Activated CD4-positive, alpha-beta memory T cell treated with anti-CD3 and anti-CD28 coated beads for 36 hours (primary cell): Measurements from ENCODE around the gene PRR29. TPM values are rescaled to one million over a fixed set of nuclear protein-coding genes. Genes with fewer than 3 reads are reported as not detected.

Experiments
- CTCF ChIA-PET: fragments of 350-600 bp; sonication (Branson Sonifier 250); formaldehyde crosslinking; loops from one replicate; lab custom pipeline; 2021; ENCODE audit warnings: antibody characterized with exemption, inconsistent platforms; lab: Charles Lee
- POLR2A ChIA-PET: fragments of 350-600 bp; sonication (Branson Sonifier 250); formaldehyde crosslinking; loops from one replicate; lab custom pipeline; 2021; ENCODE audit warnings: antibody characterized with exemption; lab: Charles Lee
- DNase-seq: peaks from one replicate; pipeline ENCODE4 v3.0.0-alpha.2; 2020
- H3K27ac Mint-ChIP-seq: one replicate; pipeline ENCODE4 v1.8.0; 2021; ENCODE audit warnings: mixed read lengths
- H3K27me3 Mint-ChIP-seq: one replicate; pipeline ENCODE4 v1.8.0; 2021; ENCODE audit warnings: mixed read lengths
- H3K36me3 Mint-ChIP-seq: one replicate; pipeline ENCODE4 v1.8.0; 2021; ENCODE audit warnings: mixed read lengths
- H3K4me1 Mint-ChIP-seq: one replicate; pipeline ENCODE4 v1.8.0; 2021; ENCODE audit warnings: low read depth, mixed read lengths
- H3K4me3 Mint-ChIP-seq: one replicate; pipeline ENCODE4 v1.8.0; 2021; ENCODE audit warnings: mild to moderate bottlenecking, mixed read lengths
- H3K9me3 Mint-ChIP-seq: one replicate; pipeline ENCODE4 v1.8.0; 2021; ENCODE audit warnings: mixed read lengths
- intact Hi-C: fragments of 100-400 bp; cut with micrococcal nuclease; formaldehyde crosslinking; loops from one replicate; pipeline ENCODE4 v1.15.1; 2023
- total RNA-seq, 2 experiments: library from RNA; stranded (reverse); gene quantifications; one replicate each; pipeline ENCODE4 v1.2.3, GENCODE V29; 2021

The PRR29 gene
- total RNA-seq, 2 experiments from 2014 or later, result 2.0 to 3.4 TPM

- Mint-ChIP-seq H3K36me3 (peaks cover 2% of the 10 kb centered on the region), H3K9me3 (no peaks in the 10 kb centered on the region), H3K27ac (peak within 1 kb of the TSS; percentile 98), H3K4me1 (peaks cover 64% of the 10 kb centered on the region), H3K4me3 (peak within 1 kb of the TSS; percentile 93), H3K27me3 (no peaks in the 10 kb centered on the region)
- ChIA-PET POLR2A (interaction anchor here (0.6 to 7.5 kb wide), 20 partner anchors 8 to 1101 kb away, joined by 3 to 85 read pairs (median 4); partner anchors contain the start of genes CD79B, ERN1 and TEX2), CTCF (interaction anchor here (0.6 to 14.4 kb wide), 13 partner anchors 8 to 637 kb away, joined by 3 to 583 read pairs (median 4); partner anchors contain the start of genes ERN1 and GH1)
- DNase-seq, result peak; percentile 95
- intact Hi-C loops, result loop anchor here (1.0 to 10.0 kb wide), 3 partner anchors 245 to 485 kb away; partner anchors contain the start of genes STRADA and TEX2
These were observed 22.1 kb downstream of the PRR29 start, which contains the start of gene ICAM2 for GRCh38 chr17:64020056-64020766. Gene ICAM2, minus strand, starts transcription at chr17:64020633. Its CDS starts 13,942 bp downstream, at chr17:64006691.

GRCh38 chr17:64022611-64023063 is 24.5 kb downstream of the PRR29 start:
- ChIA-PET POLR2A (interaction anchor here (0.9 to 7.5 kb wide), 2 partner anchors 108 to 123 kb away, joined by 10 to 85 read pairs; partner anchors contain the start of gene ERN1), CTCF (interaction anchor here (0.7 to 14.4 kb wide), 3 partner anchors 103 to 125 kb away, joined by 3 to 583 read pairs (median 3); partner anchors contain the start of gene ERN1)
- Mint-ChIP-seq H3K4me1 (peaks cover 63% of the 10 kb centered on the region), H3K9me3 (no peaks in the 10 kb centered on the region), H3K27ac (peak overlapping the region; percentile 98), H3K36me3 (peaks cover 2% of the 10 kb centered on the region), H3K4me3 (peak overlapping the region; percentile 24), H3K27me3 (no peaks in the 10 kb centered on the region)
- intact Hi-C loops, result loop anchor here (10.0 kb wide), 2 partner anchors 242 to 278 kb away; partner anchors contain the start of genes STRADA and TEX2
- DNase-seq, result peak; percentile 55

- intact Hi-C loops, result loop anchor here (10.0 kb wide), 2 partner anchors 241 to 279 kb away; partner anchors contain the start of genes STRADA and TEX2
- H3K36me3 Mint-ChIP-seq, result no peaks in the 10 kb centered on the region
- no peaks in the 10 kb centered on the region for H3K27me3 Mint-ChIP-seq
- H3K4me1 Mint-ChIP-seq, result peaks cover 66% of the 10 kb centered on the region
- peak overlapping the region; percentile 15 for H3K4me3 Mint-ChIP-seq
- peak overlapping the region; percentile 98 for H3K27ac Mint-ChIP-seq
- ChIA-PET POLR2A (interaction anchor here (0.6 to 7.5 kb wide), 9 partner anchors 25 to 481 kb away, joined by 3 to 85 read pairs (median 6); partner anchors contain the start of genes ERN1, GH1 and PRR29), CTCF (interaction anchor here (0.9 to 14.4 kb wide), 22 partner anchors 7 to 175 kb away, joined by 3 to 583 read pairs (median 10); partner anchors contain the start of genes CD79B, ERN1 and GH1)
- no peaks in the 10 kb centered on the region for H3K9me3 Mint-ChIP-seq
- DNase-seq, result no peak
These were observed 26.1 kb downstream of the PRR29 start for GRCh38 chr17:64024215-64024654.

GRCh38 chr17:64024781-64025731 is 26.9 kb downstream of the PRR29 start:
- intact Hi-C loops, result loop anchor here (1.0 to 10.0 kb wide), 10 partner anchors 27 to 280 kb away; partner anchors contain the start of genes CD79B, CSH1, ERN1 and PRR29
- H3K27ac Mint-ChIP-seq, result peak overlapping the region; percentile 98
- H3K4me1 Mint-ChIP-seq, result peaks cover 68% of the 10 kb centered on the region
- no peaks in the 10 kb centered on the region for H3K9me3 Mint-ChIP-seq
- POLR2A ChIA-PET, result interaction anchor here (1.2 to 7.5 kb wide), 9 partner anchors 9 to 121 kb away, joined by 3 to 85 read pairs (median 6); partner anchors contain the start of genes ERN1, GH1 and PRR29
- DNase-seq, result peak; percentile 74
- H3K4me3 Mint-ChIP-seq, result peak overlapping the region; percentile 81
- H3K27me3 Mint-ChIP-seq, result no peaks in the 10 kb centered on the region
- H3K36me3 Mint-ChIP-seq, result no peaks in the 10 kb centered on the region
- CTCF ChIA-PET, result interaction anchor here (0.6 to 14.4 kb wide), 43 partner anchors 8 to 214 kb away, joined by 3 to 583 read pairs (median 6); partner anchors contain the start of genes CD79B, ERN1, GH1 and PRR29

GRCh38 chr17:64025732-64026294 is 27.7 kb downstream of the PRR29 start:
- CTCF ChIA-PET, result interaction anchor here (0.6 to 14.4 kb wide), 41 partner anchors 9 to 213 kb away, joined by 3 to 583 read pairs (median 6); partner anchors contain the start of genes CD79B, ERN1, GH1 and PRR29
- Mint-ChIP-seq H3K9me3 (no peaks in the 10 kb centered on the region), H3K27me3 (no peaks in the 10 kb centered on the region), H3K4me1 (peaks cover 67% of the 10 kb centered on the region), H3K27ac (peak overlapping the region; percentile 98), H3K4me3 (peak overlapping the region; percentile 81), H3K36me3 (no peaks in the 10 kb centered on the region)
- intact Hi-C loops, result loop anchor here (1.0 to 10.0 kb wide), 10 partner anchors 28 to 281 kb away; partner anchors contain the start of genes CD79B, CSH1, ERN1 and PRR29
- POLR2A ChIA-PET, result interaction anchor here (1.3 to 7.5 kb wide), 8 partner anchors 9 to 121 kb away, joined by 3 to 85 read pairs (median 6); partner anchors contain the start of genes ERN1, GH1 and PRR29
- DNase-seq, result peak; percentile 95

GRCh38 chr17:64028874-64029464 is 30.8 kb downstream of the PRR29 start:
- peaks cover 39% of the 10 kb centered on the region for H3K4me1 Mint-ChIP-seq
- DNase-seq, result peak; percentile 81
- H3K27me3 Mint-ChIP-seq, result no peaks in the 10 kb centered on the region
- no peak overlapping the region for H3K27ac Mint-ChIP-seq
- intact Hi-C loops, result loop anchor here (1.0 to 10.0 kb wide), 6 partner anchors 97 to 284 kb away; partner anchors contain the start of genes CD79B, CSH1, STRADA and TEX2
- POLR2A ChIA-PET, result interaction anchor here (0.8 to 2.9 kb wide), 5 partner anchors 9 to 117 kb away, joined by 3 to 14 read pairs (median 6); partner anchors contain the start of genes ERN1 and ICAM2
- no peak overlapping the region for H3K4me3 Mint-ChIP-seq
- no peaks in the 10 kb centered on the region for H3K9me3 Mint-ChIP-seq
- CTCF ChIA-PET, result interaction anchor here (0.6 to 14.4 kb wide), 54 partner anchors 10 to 253 kb away, joined by 3 to 583 read pairs (median 6); partner anchors contain the start of genes CD79B, CSHL1, ERN1 and GH1
- H3K36me3 Mint-ChIP-seq, result no peaks in the 10 kb centered on the region

- no peak overlapping the region for H3K27ac Mint-ChIP-seq
- peaks cover 14% of the 10 kb centered on the region for H3K4me1 Mint-ChIP-seq
- H3K27me3 Mint-ChIP-seq, result no peaks in the 10 kb centered on the region
- H3K36me3 Mint-ChIP-seq, result peaks cover 5% of the 10 kb centered on the region
- intact Hi-C loops, result no loop called here
- ChIA-PET POLR2A (no interaction called here), CTCF (interaction anchor here (14.4 kb wide), 1 partner anchor 99 kb away, joined by 583 read pairs; the partner anchor contains the start of gene ERN1)
- H3K9me3 Mint-ChIP-seq, result no peaks in the 10 kb centered on the region
- H3K4me3 Mint-ChIP-seq, result no peak overlapping the region
- DNase-seq, result no peak
These were observed 33.9 kb downstream of the PRR29 start for GRCh38 chr17:64032081-64032480.

- no peaks in the 10 kb centered on the region for H3K9me3 Mint-ChIP-seq
- POLR2A ChIA-PET, result no interaction called here
These were observed 38.2 kb downstream of the PRR29 start for GRCh38 chr17:64036198-64036922.

GRCh38 chr17:64037180-64037579 is 39.0 kb downstream of the PRR29 start:
- peaks cover 7% of the 10 kb centered on the region for H3K4me1 Mint-ChIP-seq
- intact Hi-C loops, result no loop called here
- peaks cover 18% of the 10 kb centered on the region for H3K36me3 Mint-ChIP-seq
- H3K4me3 Mint-ChIP-seq, result no peak overlapping the region
- H3K27me3 Mint-ChIP-seq, result no peaks in the 10 kb centered on the region
- ChIA-PET POLR2A (no interaction called here), CTCF (no interaction called here)
- no peaks in the 10 kb centered on the region for H3K9me3 Mint-ChIP-seq
- no peak for DNase-seq
- no peak overlapping the region for H3K27ac Mint-ChIP-seq

More at GRCh38 chr17:64036198-64036922, 38.2 kb downstream of the PRR29 start:
- no peak overlapping the region for H3K4me3 Mint-ChIP-seq
- intact Hi-C loops, result no loop called here
- no peak for DNase-seq
- H3K27ac Mint-ChIP-seq, result peak overlapping the region; percentile 28
- CTCF ChIA-PET, result no interaction called here
- peaks cover 11% of the 10 kb centered on the region for H3K36me3 Mint-ChIP-seq
- H3K4me1 Mint-ChIP-seq, result peaks cover under 1% of the 10 kb centered on the region
- H3K27me3 Mint-ChIP-seq, result no peaks in the 10 kb centered on the region
